Measurements from ENCODE around the gene EVA1B. TPM values are rescaled to one million over a fixed set of nuclear protein-coding genes. Genes with fewer than 3 reads are reported as not detected.

Gene EVA1B
- total RNA-seq, 1 experiment from 2014 or later, result 103 TPM

- no peak overlapping the region for H3K27ac ChIP-seq
- DNase-seq (ENCODE audit: low read depth in 1 of 2, low spot score in 2 of 2), result no peak
- no peak overlapping the region for H3K4me3 ChIP-seq
- H3K9me3 ChIP-seq (replicated peaks), result no peaks in the 10 kb centered on the region
- no peaks in the 10 kb centered on the region for H3K27me3 ChIP-seq (replicated peaks)
- peaks cover 53% of the 10 kb centered on the region for H3K36me3 ChIP-seq
- H3K4me1 ChIP-seq (replicated peaks), result no peaks in the 10 kb centered on the region
Measured at GRCh38 chr1:36273024-36273423, 50.4 kb downstream of the EVA1B start.

Other genes with a start within 250 kb of the EVA1B start
- gene TEKT2, start 239.6 kb downstream of the EVA1B start, total RNA-seq (2014; rRNA removed; shearing (Covaris generic)), result not detected in 2 replicates
- 48.8 and 72.0 TPM in 2 replicates for gene ADPRS, start 234.8 kb downstream of the EVA1B start, total RNA-seq (2014; rRNA removed; shearing (Covaris generic))
- gene COL8A2, start 198.4 kb downstream of the EVA1B start, total RNA-seq (2014; rRNA removed; shearing (Covaris generic)), result 1.1 and 1.2 TPM in 2 replicates
- gene TRAPPC3, start 174.2 kb downstream of the EVA1B start, total RNA-seq (2014; rRNA removed; shearing (Covaris generic)), result 134 and 167 TPM in 2 replicates
- 191 and 218 TPM in 2 replicates for gene MAP7D1, start 167.5 kb downstream of the EVA1B start, total RNA-seq (2014; rRNA removed; shearing (Covaris generic))
- 61.6 and 66.1 TPM in 2 replicates for gene THRAP3, start 99.2 kb downstream of the EVA1B start, total RNA-seq (2014; rRNA removed; shearing (Covaris generic))
- 0.78 and 1.5 TPM in 2 replicates for gene SH3D21, start 17.3 kb downstream of the EVA1B start, total RNA-seq (2014; rRNA removed; shearing (Covaris generic))
- gene STK40, start 62.3 kb upstream of the EVA1B start, total RNA-seq (2014; rRNA removed; shearing (Covaris generic)), result 16.1 and 29.2 TPM in 2 replicates
- 3.4 and 6.4 TPM in 2 replicates for gene LSM10, start 74.3 kb upstream of the EVA1B start, total RNA-seq (2014; rRNA removed; shearing (Covaris generic))
- 1.5 and 6.5 TPM in 2 replicates for gene OSCP1, start 126.8 kb upstream of the EVA1B start, total RNA-seq (2014; rRNA removed; shearing (Covaris generic))
- 63.1 and 95.8 TPM in 2 replicates for gene MRPS15, start 140.7 kb upstream of the EVA1B start, total RNA-seq (2014; rRNA removed; shearing (Covaris generic))
- not detected in 2 replicates for gene CSF3R, start 159.3 kb upstream of the EVA1B start, total RNA-seq (2014; rRNA removed; shearing (Covaris generic))